Caco-2 (cell line): ENCODE data around the gene ZNF532. TPM values are rescaled to one million over a fixed set of nuclear protein-coding genes. Genes with fewer than 3 reads are reported as not detected.

ENCODE experiments used
- BruUV-seq: library from RNA; stranded (reverse); fragments of 400-500 nt; replicated peaks from 2 replicates; lab custom pipeline; 2021; lab: Mats Ljungman, UMichigan
- CTCF ChIA-PET: fragments of 300-600 bp; sonication (Branson Sonifier 250); formaldehyde crosslinking; loops from one replicate; lab custom pipeline; 2022; ENCODE audit warnings: antibody characterized with exemption; lab: Charles Lee
- POLR2A ChIA-PET: fragments of 300-600 bp; sonication (Branson Sonifier 250); formaldehyde crosslinking; loops from one replicate; lab custom pipeline; 2022; ENCODE audit warnings: antibody characterized with exemption; lab: Charles Lee
- DNase-seq, 2 experiments: peaks; one replicate each; pipeline versions ENCODE4 v3.0.0 to v3.0.0-alpha.2; 2020 to 2022
- H3K27me3 ChIP-seq: replicated peaks from 2 replicates; pipeline ENCODE4 v1.6.0; 2011; ENCODE audit warnings: low read length; ENCODE audit not compliant: control insufficient read depth, insufficient read depth
- H3K36me3 ChIP-seq: 2 replicates; pipeline ENCODE4 v1.5.1; 2011; ENCODE audit warnings: low read length; ENCODE audit not compliant: control insufficient read depth, insufficient read depth
- H3K4me1 ChIP-seq: fragments of 250-450 bp; sonication (Bioruptor Pico); 2 replicates; pipeline ENCODE4 v1.5.1; 2020; ENCODE audit warnings: mild to moderate bottlenecking
- H3K4me3 ChIP-seq: 2 replicates; pipeline ENCODE4 v1.5.1; 2011; ENCODE audit warnings: low read depth, mild to moderate bottlenecking, control low read depth, low read length
- H3K9me3 ChIP-seq: fragments of 250-450 bp; sonication (Bioruptor Pico); 2 replicates; pipeline ENCODE4 v1.5.1; 2020; ENCODE audit warnings: mild to moderate bottlenecking, moderate library complexity
- H3K27ac Mint-ChIP-seq: one replicate; pipeline ENCODE4 v1.8.0; 2022; ENCODE audit warnings: mixed read lengths; ENCODE audit not compliant: unreplicated experiment
- H3K27me3 Mint-ChIP-seq: one replicate; pipeline ENCODE4 v1.8.0; 2022; ENCODE audit warnings: mixed read lengths; ENCODE audit not compliant: insufficient read depth, unreplicated experiment
- H3K36me3 Mint-ChIP-seq: one replicate; pipeline ENCODE4 v1.8.0; 2022; ENCODE audit warnings: mild to moderate bottlenecking, mixed read lengths; ENCODE audit not compliant: insufficient read depth, unreplicated experiment
- H3K4me1 Mint-ChIP-seq: one replicate; pipeline ENCODE4 v1.8.0; 2022; ENCODE audit warnings: low read depth, mixed read lengths; ENCODE audit not compliant: unreplicated experiment
- H3K4me3 Mint-ChIP-seq: one replicate; pipeline ENCODE4 v1.8.0; 2022; ENCODE audit warnings: mild to moderate bottlenecking, moderate library complexity, mixed read lengths; ENCODE audit not compliant: unreplicated experiment
- H3K9me3 Mint-ChIP-seq: one replicate; pipeline ENCODE4 v1.8.0; 2022; ENCODE audit warnings: mixed read lengths; ENCODE audit not compliant: unreplicated experiment
- CTCF ChIP-seq, 2 experiments: fragments of 200-600 bp in 1 of 2; IDR thresholded peaks; 1 replicate in 1 of 2; 2 replicates in 1 of 2; pipeline versions ENCODE4 v1.5.1 to v1.8.0; 2011 to 2022; ENCODE audit warnings: antibody characterized with exemption in 1 of 2, control low read depth in 1 of 2, inconsistent platforms in 1 of 2, low read depth in 1 of 2, low read length in 1 of 2, mild to moderate bottlenecking in 1 of 2, moderate library complexity in 1 of 2; ENCODE audit not compliant: insufficient read depth in 1 of 2, severe bottlenecking in 1 of 2, unreplicated experiment in 1 of 2
- intact Hi-C: fragments of 100-400 bp; cut with micrococcal nuclease; formaldehyde crosslinking; loops from one replicate; pipeline ENCODE4 v1.10.0; 2022; ENCODE audit not compliant: unreplicated experiment
- total RNA-seq: library from RNA; stranded (reverse); gene quantifications from 2 replicates; pipeline ENCODE4 v1.2.3, GENCODE V29; 2022

Gene ZNF532
- total RNA-seq, 1 experiment from 2014 or later, result 32.7 TPM

GRCh38 chr18:58955738-58956137 lies 91.1 kb downstream of the ZNF532 start:
- peaks cover 16% of the 10 kb centered on the region; the same call in 1 of the 2 replicates for H3K4me1 ChIP-seq
- no peaks in the 10 kb centered on the region for H3K36me3 Mint-ChIP-seq
- POLR2A ChIA-PET, result no interaction called here

GRCh38 chr18:58958628-58959027 lies 94.0 kb downstream of the ZNF532 start:
- ChIA-PET POLR2A (no interaction called here), CTCF (no interaction called here)
- H3K36me3 Mint-ChIP-seq, result peaks cover 6% of the 10 kb centered on the region
- H3K9me3 Mint-ChIP-seq, result no peaks in the 10 kb centered on the region
- intact Hi-C loops, result no loop called here
- no peak for TF ChIP-seq CTCF (IDR thresholded peaks at IDR 0.05; ENCODE audit: insufficient read depth in 1 of 2, low read depth in 1 of 2, low read length in 1 of 2, severe bottlenecking in 1 of 2, unreplicated experiment in 1 of 2)
- no peaks in the 10 kb centered on the region for H3K27me3 Mint-ChIP-seq
- Histone ChIP-seq H3K4me3 (no peak overlapping the region), H3K36me3 (no peaks in the 10 kb centered on the region), H3K4me1 (0 out of 2 replicates have a peak, but pooled peaks cover under 1% of the 10 kb centered on the region), H3K9me3 (no peaks in the 10 kb centered on the region), H3K27me3 (no peaks in the 10 kb centered on the region)
- peaks cover 6% of the 10 kb centered on the region for H3K4me1 Mint-ChIP-seq
- H3K27ac Mint-ChIP-seq, result no peak overlapping the region
- H3K4me3 Mint-ChIP-seq, result no peak overlapping the region
- no peak for DNase-seq
- BruUV-seq, result no TSS peak

More at GRCh38 chr18:58955738-58956137, 91.1 kb downstream of the ZNF532 start:
- H3K4me1 Mint-ChIP-seq, result peaks cover 6% of the 10 kb centered on the region
- no peak overlapping the region for H3K27ac Mint-ChIP-seq
- BruUV-seq, result no TSS peak
- H3K4me3 Mint-ChIP-seq, result no peak overlapping the region
- no peaks in the 10 kb centered on the region for H3K9me3 Mint-ChIP-seq
- intact Hi-C loops, result no loop called here
- no peaks in the 10 kb centered on the region for H3K27me3 ChIP-seq
- no peak overlapping the region for H3K4me3 ChIP-seq
- H3K9me3 ChIP-seq, result no peaks in the 10 kb centered on the region
- DNase-seq, result no peak
- H3K27me3 Mint-ChIP-seq, result no peaks in the 10 kb centered on the region
- CTCF ChIA-PET, result no interaction called here
- no peaks in the 10 kb centered on the region for H3K36me3 ChIP-seq
- no peak for TF ChIP-seq CTCF (IDR thresholded peaks at IDR 0.05; ENCODE audit: insufficient read depth in 1 of 2, low read depth in 1 of 2, low read length in 1 of 2, severe bottlenecking in 1 of 2, unreplicated experiment in 1 of 2)

- H3K9me3 Mint-ChIP-seq, result no peaks in the 10 kb centered on the region
- Histone ChIP-seq H3K9me3 (no peaks in the 10 kb centered on the region), H3K4me1 (no peaks in the 10 kb centered on the region), H3K27me3 (no peaks in the 10 kb centered on the region), H3K36me3 (no peaks in the 10 kb centered on the region), H3K4me3 (no peak overlapping the region)
- H3K27ac Mint-ChIP-seq, result no peak overlapping the region
- H3K27me3 Mint-ChIP-seq, result no peaks in the 10 kb centered on the region
- intact Hi-C loops, result no loop called here
- DNase-seq, result no peak
- H3K4me1 Mint-ChIP-seq, result peaks cover 6% of the 10 kb centered on the region
- H3K4me3 Mint-ChIP-seq, result no peak overlapping the region
- POLR2A ChIA-PET, result no interaction called here
- no peak for TF ChIP-seq CTCF (IDR thresholded peaks at IDR 0.05; ENCODE audit: insufficient read depth in 1 of 2, low read depth in 1 of 2, low read length in 1 of 2, severe bottlenecking in 1 of 2, unreplicated experiment in 1 of 2)
- no TSS peak for BruUV-seq
- CTCF ChIA-PET, result no interaction called here
- H3K36me3 Mint-ChIP-seq, result peaks cover 6% of the 10 kb centered on the region
Measured at GRCh38 chr18:58960508-58960907, 95.8 kb downstream of the ZNF532 start.
